Neuronal stem cell (in vitro differentiated cells): ENCODE data around the gene MYO16.
A peak's percentile ranks its signal among the peaks of the same experiment; 100 is the strongest.

Experiments
- DNase-seq: peaks from one replicate; pipeline ENCODE4 v3.0.0-alpha.2; 2013; ENCODE audit warnings: low spot score
- H2AFZ ChIP-seq: one replicate; pipeline ENCODE4 v1.6.1; 2013; ENCODE audit warnings: mild to moderate bottlenecking, low read length, inconsistent platforms
- H2AK5ac ChIP-seq: 2 replicates; pipeline ENCODE4 v1.6.1; 2013; ENCODE audit warnings: low read depth, mild to moderate bottlenecking, inconsistent platforms, low read length, moderate library complexity, mixed read lengths
- H2BK120ac ChIP-seq: 2 replicates; pipeline ENCODE4 v1.6.1; 2013; ENCODE audit warnings: low read depth, mild to moderate bottlenecking, inconsistent platforms, low read length, moderate library complexity, mixed read lengths
- H2BK12ac ChIP-seq: one replicate; pipeline ENCODE4 v1.6.1; 2013; ENCODE audit warnings: low read length, inconsistent platforms
- H2BK15ac ChIP-seq: 2 replicates; pipeline ENCODE4 v1.6.1; 2013; ENCODE audit warnings: mild to moderate bottlenecking, low read length, inconsistent platforms, mixed read lengths
- H2BK5ac ChIP-seq: one replicate; pipeline ENCODE4 v1.6.1; 2013; ENCODE audit warnings: inconsistent platforms, mild to moderate bottlenecking, low read length, moderate library complexity
- H3K14ac ChIP-seq: one replicate; pipeline ENCODE4 v1.6.1; 2013; ENCODE audit warnings: low read length, inconsistent platforms
- H3K18ac ChIP-seq: 2 replicates; pipeline ENCODE4 v1.6.1; 2013; ENCODE audit warnings: low read length, inconsistent platforms
- H3K23ac ChIP-seq: 2 replicates; pipeline ENCODE4 v1.6.1; 2013; ENCODE audit warnings: low read depth, mild to moderate bottlenecking, mixed read lengths, low read length, inconsistent platforms; ENCODE audit not compliant: poor library complexity
- H3K27ac ChIP-seq: replicated peaks from 3 replicates; pipeline ENCODE4 v1.5.1; 2013; ENCODE audit warnings: low read length, inconsistent platforms
- H3K27me3 ChIP-seq, 3 experiments: 2 replicates each; pipeline ENCODE4 v1.6.1; 2013; ENCODE audit warnings: low read length in 3 of 3, mild to moderate bottlenecking in 2 of 3, inconsistent platforms in 1 of 3, low read depth in 1 of 3, mixed read lengths in 1 of 3, moderate library complexity in 1 of 3; ENCODE audit not compliant: control insufficient read depth in 3 of 3, insufficient read depth in 3 of 3
- H3K36me3 ChIP-seq, 2 donors: replicated peaks in 1 of 2; 2 replicates each; pipeline ENCODE4 v1.6.1; 2013; ENCODE audit warnings: low read length in 2 of 2; ENCODE audit not compliant: control insufficient read depth in 2 of 2, insufficient read depth in 2 of 2
- H3K4ac ChIP-seq: 2 replicates; pipeline ENCODE4 v1.6.1; 2013; ENCODE audit warnings: inconsistent platforms, mild to moderate bottlenecking, low read length, moderate library complexity
- H3K4me1 ChIP-seq, 2 donors: 1 replicate in 1 of 2; 2 replicates in 1 of 2; pipeline ENCODE4 v1.6.1; 2013; ENCODE audit warnings: low read length in 2 of 2, low read depth in 1 of 2; ENCODE audit not compliant: control insufficient read depth in 2 of 2, insufficient read depth in 1 of 2
- H3K4me2 ChIP-seq: one replicate; pipeline ENCODE4 v1.6.1; 2013; ENCODE audit warnings: mild to moderate bottlenecking, low read length, inconsistent platforms; ENCODE audit not compliant: insufficient read depth, poor library complexity, severe bottlenecking
- H3K4me3 ChIP-seq, 2 donors: 2 replicates each; pipeline ENCODE4 v1.5.1; 2013; ENCODE audit warnings: low read length in 2 of 2, mild to moderate bottlenecking in 2 of 2, inconsistent platforms in 1 of 2, moderate library complexity in 1 of 2
- H3K79me1 ChIP-seq: one replicate; pipeline ENCODE4 v1.6.1; 2013; ENCODE audit warnings: low read depth, mild to moderate bottlenecking, inconsistent platforms, low read length, moderate library complexity
- H3K9ac ChIP-seq: one replicate; pipeline ENCODE4 v1.6.1; 2013; ENCODE audit warnings: mild to moderate bottlenecking, low read depth, low read length, inconsistent platforms; ENCODE audit not compliant: poor library complexity
- H3K9me3 ChIP-seq, 2 donors: replicated peaks in 1 of 2; 2 replicates each; pipeline versions ENCODE3 to v1.6.1; 2013; ENCODE audit warnings: low read length in 2 of 2, mild to moderate bottlenecking in 2 of 2, inconsistent platforms in 1 of 2, low read depth in 1 of 2, mixed read lengths in 1 of 2, moderate library complexity in 1 of 2; ENCODE audit not compliant: control insufficient read depth in 2 of 2, insufficient read depth in 1 of 2
- H4K8ac ChIP-seq: one replicate; pipeline ENCODE4 v1.6.1; 2013; ENCODE audit warnings: low read depth, mild to moderate bottlenecking, inconsistent platforms, low read length, moderate library complexity
- H4K91ac ChIP-seq: one replicate; pipeline ENCODE4 v1.6.1; 2013; ENCODE audit warnings: low read length, low read depth, mild to moderate bottlenecking, inconsistent platforms; ENCODE audit not compliant: poor library complexity
- WGBS, 2 donors: extraction: QIAGEN DNeasy Blood & Tissue Kit; methylation state at CpG; one replicate each; pipeline ENCODE4 v1.1.7; 2013; ENCODE audit warnings: missing lambda C conversion rate in 2 of 2, mixed read lengths in 1 of 2; ENCODE audit not compliant: insufficient read length in 2 of 2, insufficient replicate concordance in 1 of 2; ENCODE audit errors: extremely low coverage in 2 of 2; 5-methylcytosine and 5-hydroxymethylcytosine counted together

Gene MYO16

DNA sequence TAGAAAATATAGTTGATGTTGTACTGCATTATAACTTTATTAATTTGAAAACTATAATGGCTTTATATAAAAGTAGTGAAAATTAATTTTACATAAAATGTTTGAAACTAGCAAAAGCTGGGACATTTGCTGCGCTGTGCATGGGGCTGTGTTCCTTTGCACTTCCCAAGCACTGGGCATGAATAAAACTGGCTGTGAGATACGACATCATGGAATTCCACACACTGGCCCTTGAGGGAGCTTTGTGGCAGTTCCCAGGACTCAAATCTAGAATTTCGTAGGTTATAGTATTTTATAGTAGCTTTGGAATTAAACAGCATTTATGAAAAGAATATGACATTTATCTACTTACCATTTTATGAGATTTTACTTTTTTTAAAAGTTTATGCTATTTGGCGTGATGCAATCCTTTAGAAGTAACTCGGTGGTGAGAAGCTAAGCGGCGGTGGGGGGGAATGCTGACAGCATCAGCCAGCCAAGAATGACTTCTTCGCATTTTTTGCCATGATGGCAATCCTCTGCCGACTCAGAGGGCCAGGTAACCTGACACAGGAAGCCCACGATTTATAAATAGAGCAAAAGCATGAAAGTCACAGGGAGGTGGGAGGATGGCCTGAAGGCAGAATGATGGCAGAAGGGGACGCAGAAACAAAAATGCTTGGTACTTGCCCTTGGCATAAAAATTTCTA, 553.5 kb downstream of the MYO16 start:
- Histone ChIP-seq H2BK5ac (no peak overlapping the region), H2BK120ac (no peak overlapping the region), H3K36me3 (no peaks in the 10 kb centered on the region), H3K27me3 (no peaks in the 10 kb centered on the region), H3K14ac (no peak overlapping the region), H3K4me3 (no peak overlapping the region), H3K4me2 (no peak overlapping the region), H3K4me1 (peaks cover 5 to 11% of the 10 kb centered on the region in 2 donors), H3K9me3 (no peaks in the 10 kb centered on the region), H3K9ac (no peak overlapping the region), H3K4ac (no peak overlapping the region), H3K18ac (no peak overlapping the region), H4K8ac (no peak overlapping the region), H2BK15ac (no peak overlapping the region), H2BK12ac (no peak overlapping the region), H3K23ac (no peak overlapping the region), H2AFZ (no peak overlapping the region), H2AK5ac (no peak overlapping the region), H3K79me1 (no peaks in the 10 kb centered on the region), H3K27ac (no peak overlapping the region), H4K91ac (no peak overlapping the region)
- no CpG with 5 or more reads among the region's 11 CpGs for WGBS, 2 donors
- DNase-seq = no peak

DNA sequence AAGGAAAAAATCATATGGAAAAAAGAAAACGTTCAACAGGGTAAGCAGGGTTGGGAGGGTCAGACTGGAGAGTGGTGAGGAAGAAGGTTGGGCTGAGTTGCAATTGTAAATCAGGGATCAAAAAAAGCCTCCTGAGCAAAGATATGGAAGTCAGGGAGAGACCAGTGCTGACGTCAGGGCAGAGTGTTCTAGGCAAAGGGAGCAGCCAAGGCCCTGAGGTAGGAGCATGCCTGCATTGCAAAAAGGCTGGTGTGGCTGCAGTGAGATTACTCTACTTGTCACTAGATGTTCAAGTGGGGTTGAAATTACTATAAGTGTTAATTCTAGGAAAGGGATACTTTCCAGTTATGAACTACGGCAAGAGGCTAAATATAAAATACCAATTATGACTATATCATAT, 562.0 kb downstream of the MYO16 start:
- Histone ChIP-seq H3K18ac (no peak overlapping the region), H3K9me3 (peaks cover 0 to 2% of the 10 kb centered on the region in 2 donors), H3K36me3 (no peaks in the 10 kb centered on the region), H3K27ac (no peak overlapping the region), H3K79me1 (no peaks in the 10 kb centered on the region), H2AK5ac (no peak overlapping the region), H3K4me3 (no peak overlapping the region), H3K27me3 (no peaks in the 10 kb centered on the region), H3K4ac (no peak overlapping the region), H4K91ac (no peak overlapping the region), H3K4me1 (peaks cover 0 to 8% of the 10 kb centered on the region in 2 donors), H2BK12ac (no peak overlapping the region), H3K14ac (no peak overlapping the region), H4K8ac (no peak overlapping the region), H3K9ac (no peak overlapping the region), H3K23ac (no peak overlapping the region), H2BK120ac (no peak overlapping the region), H2AFZ (no peak overlapping the region), H3K4me2 (no peak overlapping the region), H2BK15ac (no peak overlapping the region), H2BK5ac (no peak overlapping the region)
- WGBS, 2 donors = no CpG with 5 or more reads among the region's 3 CpGs
- no peak for DNase-seq

DNA sequence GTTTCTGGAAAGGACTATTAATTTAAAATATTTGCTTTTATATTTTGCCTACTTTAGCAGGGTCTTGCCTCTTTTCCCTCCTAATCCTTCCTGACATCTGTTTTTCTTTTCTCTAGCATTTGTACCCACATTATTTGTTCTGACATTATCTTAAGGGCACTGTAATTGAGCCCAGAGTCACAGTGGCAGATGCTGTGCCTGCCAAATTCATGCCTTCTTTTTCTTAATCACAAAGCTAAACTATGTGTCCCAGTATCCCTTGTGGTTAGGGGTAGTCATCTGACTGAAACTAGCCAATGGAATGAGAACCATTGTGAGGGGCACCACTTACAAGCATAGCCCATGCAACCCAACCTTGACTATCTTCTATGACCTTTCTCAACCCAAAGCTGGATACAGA, 562.9 kb downstream of the MYO16 start:
- no peak for DNase-seq
- peaks cover 0 to 2% of the 10 kb centered on the region in 2 donors for H3K9me3 ChIP-seq
- H2BK12ac ChIP-seq = no peak overlapping the region
- H3K27me3 ChIP-seq = no peaks in the 10 kb centered on the region
- no peak overlapping the region for H3K9ac ChIP-seq
- no peak overlapping the region for H4K8ac ChIP-seq
- H3K79me1 ChIP-seq = no peaks in the 10 kb centered on the region
- H4K91ac ChIP-seq = no peak overlapping the region
- H3K4me3 ChIP-seq = no peak overlapping the region
- H2AK5ac ChIP-seq = no peak overlapping the region
- no peak overlapping the region for H3K18ac ChIP-seq
- H3K14ac ChIP-seq = no peak overlapping the region
- peaks cover 0 to 16% of the 10 kb centered on the region in 2 donors for H3K4me1 ChIP-seq
- no peak overlapping the region for H2AFZ ChIP-seq
- no peak overlapping the region for H3K4ac ChIP-seq
- H3K36me3 ChIP-seq = no peaks in the 10 kb centered on the region
- no peak overlapping the region for H3K27ac ChIP-seq
- no peak overlapping the region for H3K4me2 ChIP-seq
- H2BK120ac ChIP-seq = no peak overlapping the region
- H3K23ac ChIP-seq = no peak overlapping the region
- no peak overlapping the region for H2BK5ac ChIP-seq
- no peak overlapping the region for H2BK15ac ChIP-seq

DNA sequence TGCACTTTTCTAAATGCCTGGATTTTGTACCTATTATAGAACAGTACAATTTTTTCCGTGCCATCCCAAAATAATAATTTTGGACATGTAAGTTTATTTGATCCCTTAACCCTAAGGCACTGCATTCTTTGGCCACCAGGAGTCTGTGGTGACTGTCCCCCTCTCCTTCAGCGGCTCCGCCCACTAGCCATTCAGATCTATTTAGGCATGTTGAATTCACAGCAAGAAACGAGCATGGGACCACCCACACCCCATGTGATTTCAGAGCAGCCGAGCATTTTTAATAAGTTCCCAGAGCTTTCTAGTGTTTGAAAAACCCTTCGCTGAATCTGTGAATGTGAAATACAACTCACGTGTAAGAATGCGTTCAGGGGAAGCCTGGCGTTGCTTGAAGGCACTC, 567.5 kb downstream of the MYO16 start:
- Histone ChIP-seq H4K91ac (no peak overlapping the region), H3K23ac (no peak overlapping the region), H3K79me1 (no peaks in the 10 kb centered on the region), H3K4ac (no peak overlapping the region), H3K27me3 (no peaks in the 10 kb centered on the region), H2BK120ac (no peak overlapping the region), H3K4me2 (no peak overlapping the region), H2BK15ac (no peak overlapping the region), H3K9me3 (peaks cover 0 to 2% of the 10 kb centered on the region in 2 donors), H3K4me1 (peaks cover 7 to 29% of the 10 kb centered on the region in 2 donors), H3K14ac (no peak overlapping the region), H3K18ac (no peak overlapping the region), H3K27ac (no peak overlapping the region), H2AK5ac (no peak overlapping the region), H3K4me3 (no peak overlapping the region), H2AFZ (peak overlapping the region; percentile 73), H2BK5ac (no peak overlapping the region), H2BK12ac (no peak overlapping the region), H3K36me3 (no peaks in the 10 kb centered on the region), H4K8ac (no peak overlapping the region), H3K9ac (no peak overlapping the region)
- WGBS, 2 donors = no CpG with 5 or more reads among the region's 9 CpGs
- DNase-seq = peak; percentile 26
